NCI-H128 (cell line): ENCODE results near the gene CCDC175.

Experiments
- DNase-seq: peaks from one replicate; lab custom pipeline; 2025; ENCODE audit not compliant: unreplicated experiment; lab: John Stamatoyannopoulos, UW

The CCDC175 gene

DNA sequence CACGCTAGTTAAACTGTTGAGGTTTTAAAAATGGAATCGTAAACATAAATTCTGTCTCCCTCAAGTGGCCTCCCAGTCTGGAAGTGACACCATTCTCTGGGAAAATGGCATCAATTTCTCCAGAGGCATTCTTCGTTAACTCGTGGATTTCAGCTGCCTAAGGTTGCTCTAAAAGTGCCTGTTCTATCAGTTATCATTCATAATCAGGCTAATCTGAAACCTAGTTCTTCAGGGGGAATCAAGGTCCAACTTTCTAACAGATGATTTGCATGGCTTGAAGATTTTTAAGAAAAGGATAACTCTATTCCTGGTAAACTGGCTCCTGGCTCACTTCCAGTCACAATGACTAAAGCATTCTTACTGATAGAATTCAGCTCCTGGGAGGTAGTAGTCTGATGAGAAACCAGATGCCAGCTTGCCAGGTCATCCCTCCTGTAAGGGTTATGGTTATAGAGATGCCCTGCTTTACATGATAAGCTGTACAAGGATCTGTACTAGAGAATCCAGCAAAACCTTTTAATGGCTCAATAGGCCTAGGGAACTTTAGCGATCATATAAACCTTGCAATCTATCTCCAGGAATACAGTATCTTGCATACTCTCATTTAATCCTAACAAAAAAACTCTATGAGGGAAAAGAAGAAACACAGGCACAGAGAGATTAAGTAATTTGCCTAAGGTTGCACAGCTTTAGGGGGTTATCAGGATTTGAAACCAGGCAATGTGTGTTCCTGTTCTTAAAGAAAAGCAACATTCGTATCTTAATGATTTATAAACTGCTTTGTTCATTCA, 93.9 kb downstream of the CCDC175 start:
- DNase-seq = no peak

DNA sequence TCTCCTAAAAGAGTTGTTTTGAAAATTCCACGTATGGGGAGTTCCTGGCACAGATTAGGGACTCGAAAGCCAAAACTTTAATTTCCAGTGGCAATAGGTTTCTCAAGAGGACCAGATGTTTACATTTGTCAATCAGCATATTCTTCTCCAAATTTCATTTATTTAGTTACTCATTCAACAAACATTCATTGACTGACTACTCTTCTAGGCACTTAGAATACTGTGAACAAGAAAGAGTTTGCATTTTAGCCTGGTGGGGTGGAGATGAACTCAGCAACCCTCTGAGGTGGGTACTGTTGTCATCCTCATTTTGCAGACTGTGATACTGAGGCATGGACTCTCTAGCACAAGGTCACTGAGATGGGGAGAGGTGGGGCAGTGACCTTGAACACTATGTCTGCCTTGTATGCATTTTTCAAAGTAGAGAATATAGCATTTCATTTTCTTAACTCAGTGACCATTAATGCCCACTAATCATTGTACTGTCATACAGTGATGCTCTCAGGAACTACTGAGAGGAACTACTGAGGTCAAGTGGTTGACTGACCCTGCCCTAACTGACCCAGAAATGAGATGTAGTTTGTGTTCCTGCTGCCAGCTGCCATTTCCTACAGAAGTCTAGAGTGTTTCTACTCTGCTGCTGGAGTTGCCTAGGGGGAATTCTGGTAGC, 94.6 kb downstream of the CCDC175 start:
- DNase-seq = no peak

DNA sequence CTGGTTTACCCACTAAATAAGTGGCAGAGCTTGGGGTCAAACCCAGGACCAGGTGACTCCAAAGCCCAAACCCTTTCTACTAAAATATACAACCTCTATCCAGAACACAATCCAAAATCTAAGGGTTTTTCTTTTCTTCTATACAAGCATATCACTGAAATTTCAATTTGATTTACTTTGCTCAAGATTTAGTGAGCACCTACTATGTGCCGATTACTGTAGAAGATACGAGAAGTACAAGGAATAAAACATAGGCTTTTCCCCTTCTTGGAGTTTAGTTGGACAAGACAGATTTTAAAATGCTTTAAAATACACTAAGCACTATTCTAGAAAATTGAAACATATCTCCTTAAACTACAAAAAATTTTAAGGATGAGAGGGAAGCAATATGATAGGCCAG, 95.2 kb downstream of the CCDC175 start:
- DNase-seq = no peak

DNA sequence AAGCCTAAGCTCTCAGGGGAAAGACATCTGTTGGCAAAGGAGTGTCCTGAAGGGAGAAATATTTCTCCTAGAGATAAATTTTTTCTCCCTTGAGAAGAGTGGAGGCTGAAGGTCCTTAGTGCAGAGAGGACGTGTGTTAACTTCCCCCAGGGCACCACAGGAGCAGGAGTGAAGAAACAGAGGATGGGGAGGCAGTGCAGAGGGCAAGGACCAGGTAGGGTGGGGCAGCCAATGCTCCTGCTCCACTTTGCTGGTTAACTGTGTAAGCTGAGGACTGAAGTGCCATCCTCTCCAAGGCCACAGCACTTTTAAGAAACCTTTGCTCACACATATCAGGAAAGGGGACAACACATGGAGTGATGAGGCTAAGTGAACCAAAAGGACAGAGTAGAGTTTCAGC, 96.4 kb downstream of the CCDC175 start:
- DNase-seq = no peak

DNA sequence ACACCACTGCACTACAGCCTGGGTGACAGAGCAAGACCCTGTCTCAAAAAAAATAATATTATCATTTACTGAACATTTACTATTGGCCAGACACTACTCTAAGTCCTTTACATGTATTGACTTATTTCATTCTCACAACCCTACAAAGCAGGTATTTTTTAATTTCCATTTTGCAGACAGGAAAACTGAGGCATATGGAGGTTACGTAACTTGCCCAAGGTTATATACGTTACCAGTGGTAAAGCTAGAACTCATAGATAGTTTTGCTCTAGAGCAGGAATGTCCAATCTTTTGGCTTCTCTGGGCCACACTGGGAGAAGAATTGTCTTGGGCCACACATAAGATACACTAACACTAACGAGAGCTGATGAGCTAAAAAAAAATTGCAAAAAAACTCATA, 98.1 kb downstream of the CCDC175 start:
- DNase-seq = no peak

DNA sequence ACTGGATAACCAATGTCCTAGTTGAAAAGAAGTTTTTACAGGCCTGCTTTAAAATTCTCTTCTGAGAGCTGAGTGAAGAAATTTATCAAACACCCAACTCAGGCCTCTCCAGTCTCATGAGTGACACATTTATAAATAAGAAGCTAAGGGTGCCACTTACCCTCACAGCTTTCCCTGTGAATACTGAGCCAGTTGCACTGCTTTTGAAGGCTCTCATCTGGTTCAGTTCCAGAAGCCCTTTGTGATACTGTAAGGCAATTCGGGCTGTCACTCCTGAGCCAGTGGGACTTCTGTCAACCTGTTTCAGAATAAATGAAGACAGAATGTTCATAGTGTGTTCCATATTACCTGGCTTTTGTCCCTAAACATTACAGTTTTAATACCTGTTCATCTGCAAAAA, 100.9 kb downstream of the CCDC175 start:
- DNase-seq = no peak

DNA sequence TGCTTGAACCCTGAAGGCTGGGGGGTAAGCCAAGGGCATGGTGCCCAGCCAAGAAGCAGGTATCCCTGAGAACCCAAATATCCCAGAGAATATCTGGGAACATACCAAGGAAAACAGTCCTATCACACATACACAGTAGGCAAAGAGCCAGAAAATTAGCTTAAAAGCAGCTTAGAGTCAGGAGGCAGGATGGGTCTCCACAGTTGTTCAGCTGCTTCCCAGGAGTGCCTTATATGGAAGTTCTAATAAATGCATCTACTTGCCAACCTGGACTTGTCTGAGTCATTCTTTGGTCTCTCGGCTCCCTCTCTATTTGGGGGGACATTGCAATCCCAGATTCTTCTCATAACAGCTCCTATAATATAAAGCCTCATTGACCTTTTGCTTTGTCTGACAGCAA, 102.4 kb downstream of the CCDC175 start:
- no peak for DNase-seq

DNA sequence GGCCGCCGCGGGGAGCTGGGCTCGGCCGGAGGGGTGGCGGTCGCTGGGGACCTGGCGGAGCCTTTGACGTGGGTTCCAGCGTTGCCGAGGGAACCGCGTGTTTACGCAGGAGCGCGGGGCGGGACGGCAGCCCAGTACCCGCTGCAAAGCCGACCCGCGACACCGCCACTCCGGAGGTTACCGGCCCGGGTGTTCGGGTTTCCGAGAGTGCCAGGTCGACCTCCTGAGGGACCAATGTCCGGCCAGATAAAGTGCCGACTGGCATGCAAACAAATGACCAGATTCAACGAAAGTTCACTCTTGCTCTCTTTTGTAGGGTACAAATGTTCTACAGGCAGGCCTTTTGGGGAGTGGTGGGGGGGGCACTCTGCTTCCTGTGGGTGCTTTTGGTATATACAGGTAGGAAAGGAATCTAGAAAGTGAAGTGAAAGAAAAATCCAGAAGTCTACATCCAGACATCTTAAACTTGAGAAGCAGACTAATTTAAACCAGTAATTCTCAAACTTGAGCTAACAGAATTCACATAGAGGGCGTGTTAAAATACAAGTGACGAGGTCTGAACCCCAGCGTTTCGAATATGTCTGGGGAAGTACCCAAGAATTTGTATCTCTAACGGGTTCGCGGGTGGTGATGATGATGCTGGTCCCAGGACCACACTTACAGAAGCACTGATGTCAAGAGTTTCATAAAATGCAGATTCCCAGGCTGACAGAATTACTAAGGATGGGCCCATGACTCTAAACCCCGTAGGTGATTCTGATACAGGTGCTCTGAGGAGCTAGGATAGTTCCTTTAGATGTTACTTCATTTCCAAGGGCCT, 111.1 kb downstream of the CCDC175 start, which contains the start of gene GPR135:
TSS of gene GPR135 (minus strand) at position 65 of the 820 bp plus-strand sequence. CDS start 154 bp downstream, outside the sequence.
- DNase-seq = no peak

DNA sequence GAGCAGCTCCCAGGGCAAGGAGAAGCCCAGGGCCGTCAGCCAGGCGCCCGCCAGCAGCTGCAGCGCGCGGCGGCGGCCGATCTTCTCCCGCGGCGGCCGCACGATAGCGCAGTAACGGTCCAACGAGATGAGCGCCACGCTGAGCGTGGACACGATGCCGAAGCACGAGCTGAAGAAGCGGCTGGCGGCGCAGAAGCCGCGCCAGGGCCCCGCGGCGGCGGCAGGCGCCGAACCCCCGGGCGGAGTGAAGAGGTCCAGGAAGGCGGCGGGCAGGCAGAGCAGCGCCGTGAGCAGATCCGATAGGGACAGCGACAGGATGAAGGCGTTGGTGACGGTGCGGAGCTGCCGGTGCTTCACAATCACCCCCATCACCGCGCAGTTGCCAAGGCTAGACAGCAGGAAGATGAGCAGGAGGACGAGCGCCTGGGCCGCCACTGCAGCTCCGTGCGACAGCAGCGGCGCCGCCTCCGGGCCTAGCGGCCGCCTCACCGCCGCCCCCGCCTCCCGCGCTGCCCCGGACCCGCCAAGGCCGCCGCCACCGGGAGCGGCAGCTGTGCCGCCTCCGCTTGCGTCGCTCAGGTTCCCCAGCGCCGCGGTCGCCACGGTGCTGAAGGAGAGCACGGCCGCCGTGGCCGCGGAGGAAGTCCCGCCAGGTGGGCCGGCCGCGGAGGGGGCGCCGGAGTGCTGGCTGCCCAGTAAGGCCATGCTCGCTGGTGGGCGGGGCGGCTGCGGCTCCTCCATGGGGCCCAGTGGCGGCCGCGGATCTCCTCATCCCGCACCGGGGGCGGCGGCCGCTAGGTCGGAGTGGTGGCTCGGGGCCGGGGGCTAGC, 111.9 kb downstream of the CCDC175 start:
- DNase-seq = no peak

DNA sequence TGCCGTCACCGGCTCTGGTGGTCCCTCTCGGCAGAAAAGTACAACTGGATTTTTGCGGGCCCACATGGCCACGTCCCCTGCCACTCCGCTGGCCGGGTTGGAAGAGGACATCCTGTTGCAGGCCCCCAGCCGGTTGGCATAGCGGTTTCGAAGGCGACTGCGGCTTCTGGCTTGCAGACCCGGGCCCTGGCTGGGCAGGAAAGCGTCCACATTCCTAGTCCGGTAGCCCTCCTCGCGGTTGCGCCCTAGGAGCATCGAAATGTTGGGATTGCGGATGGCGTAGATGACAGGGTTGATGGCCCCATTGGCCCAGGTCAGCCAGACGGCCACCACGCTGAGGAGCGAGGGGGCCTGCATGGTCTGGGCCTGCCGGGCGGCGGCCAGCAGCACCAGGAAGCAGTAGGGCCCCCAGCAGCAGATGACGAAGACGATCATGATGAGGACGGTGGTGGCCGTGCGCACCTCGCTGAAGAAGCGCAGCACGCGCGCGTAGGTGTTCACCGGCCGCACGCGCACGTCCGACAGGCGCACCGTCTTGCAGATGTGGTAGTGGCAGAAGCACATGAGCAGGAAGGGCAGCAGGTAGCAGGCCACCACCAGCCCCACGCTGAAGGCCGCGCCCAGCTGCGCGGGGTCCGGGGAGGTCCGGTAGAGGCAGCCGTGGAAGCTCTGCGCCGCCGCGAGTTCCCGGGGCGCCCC, 112.7 kb downstream of the CCDC175 start:
- DNase-seq = no peak

DNA sequence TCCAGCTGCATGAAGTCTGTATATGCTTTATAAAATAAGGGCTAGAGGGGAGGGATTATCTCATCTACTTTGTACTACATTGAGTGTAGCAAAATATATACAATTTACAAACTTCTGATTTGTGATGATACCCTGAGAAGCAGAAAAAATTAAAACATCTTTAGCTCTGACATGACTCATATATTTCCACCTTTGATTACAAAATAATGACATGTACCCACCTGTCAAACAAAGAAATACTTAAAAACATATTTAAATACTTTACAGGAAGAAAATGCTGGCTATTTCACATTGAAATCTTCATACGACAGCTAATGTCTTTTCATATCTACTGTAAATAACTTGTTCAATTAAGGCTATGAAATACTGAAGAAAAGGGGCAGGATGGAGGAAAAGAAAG, 114.7 kb downstream of the CCDC175 start:
- no peak for DNase-seq

DNA sequence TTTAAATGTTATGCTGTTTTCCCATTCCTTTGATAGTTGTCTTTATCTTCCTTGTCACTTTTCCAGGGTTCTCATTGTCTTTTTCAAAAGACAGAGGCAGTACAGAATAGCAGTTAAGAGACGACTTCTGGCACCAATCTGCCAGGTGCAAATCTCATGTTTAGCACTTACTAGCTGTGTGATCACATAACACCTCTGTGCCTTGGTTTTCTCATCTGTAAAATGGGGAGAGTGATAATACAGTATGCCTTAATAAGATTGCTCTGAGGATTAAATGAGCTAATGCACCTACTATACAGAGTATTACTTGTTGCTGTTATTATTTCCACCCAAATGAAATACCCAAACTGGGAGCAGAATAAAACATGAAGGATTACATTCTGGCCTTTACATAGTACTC, 116.2 kb downstream of the CCDC175 start:
- no peak for DNase-seq

DNA sequence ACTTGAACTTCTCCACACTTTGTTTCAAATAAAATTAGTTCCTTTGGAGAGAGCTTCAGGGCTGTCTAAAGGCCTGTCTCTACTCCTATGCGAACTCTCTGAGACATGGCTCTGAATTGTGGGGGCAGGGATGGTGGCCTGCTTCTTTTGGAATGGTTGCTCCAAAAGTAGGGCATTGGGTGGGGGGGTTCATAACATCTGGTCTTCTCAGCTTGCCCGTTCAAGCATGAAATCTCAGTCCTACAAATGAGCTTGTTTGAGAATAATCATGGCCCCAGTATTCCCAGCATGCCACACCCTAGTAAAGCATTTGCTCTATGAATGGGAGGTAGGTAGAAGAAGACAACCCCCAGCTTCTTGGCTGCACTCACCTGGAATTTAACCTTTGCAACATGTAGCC, 118.1 kb downstream of the CCDC175 start:
- DNase-seq = no peak

DNA sequence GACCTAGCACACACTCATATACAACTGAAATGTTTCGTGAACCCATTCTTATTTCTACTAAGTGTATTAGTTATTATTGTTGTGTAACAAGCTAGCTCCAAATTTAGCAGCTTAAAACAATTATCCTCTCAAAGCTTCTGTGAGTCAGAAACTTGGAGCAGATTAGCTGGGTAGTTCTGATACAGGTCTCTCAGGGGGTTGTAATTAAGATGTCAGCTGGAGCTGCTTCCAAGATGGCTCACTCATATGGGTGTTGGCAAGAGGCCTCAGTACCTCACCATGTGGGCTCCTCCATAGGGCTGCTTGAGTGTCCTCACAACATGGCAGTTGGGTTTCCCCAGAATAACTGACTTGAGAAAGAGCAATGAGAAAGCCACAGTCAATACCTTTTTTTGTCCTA, 121.2 kb downstream of the CCDC175 start:
- DNase-seq = no peak
